ENCODE results near the gene ART3. TPM values are rescaled to one million over a fixed set of nuclear protein-coding genes. Genes with fewer than 3 reads are reported as not detected.

Gene ART3
- polyA plus RNA-seq, 4 donors: 0.32 to 0.57 (median 0.42) TPM

- peak; percentile 41 to 75 (median 63) for DNase-seq (ENCODE audit: low read depth in 4 of 4, low spot score in 3 of 4)
Observed at GRCh38 chr4:76067652-76068286, 6.7 kb upstream of the ART3 start.

- no peak for DNase-seq (ENCODE audit: low read depth in 4 of 4, low spot score in 3 of 4)
Observed at GRCh38 chr4:76072760-76073159, 1.7 kb upstream of the ART3 start.

- no peak for DNase-seq (ENCODE audit: low read depth in 4 of 4, low spot score in 3 of 4)
Observed at GRCh38 chr4:76074993-76075600, 588 bp downstream of the ART3 start.

- no peak for DNase-seq (ENCODE audit: low read depth in 4 of 4, low spot score in 3 of 4)
Observed at GRCh38 chr4:76078033-76078613, 3.6 kb downstream of the ART3 start.

DNA sequence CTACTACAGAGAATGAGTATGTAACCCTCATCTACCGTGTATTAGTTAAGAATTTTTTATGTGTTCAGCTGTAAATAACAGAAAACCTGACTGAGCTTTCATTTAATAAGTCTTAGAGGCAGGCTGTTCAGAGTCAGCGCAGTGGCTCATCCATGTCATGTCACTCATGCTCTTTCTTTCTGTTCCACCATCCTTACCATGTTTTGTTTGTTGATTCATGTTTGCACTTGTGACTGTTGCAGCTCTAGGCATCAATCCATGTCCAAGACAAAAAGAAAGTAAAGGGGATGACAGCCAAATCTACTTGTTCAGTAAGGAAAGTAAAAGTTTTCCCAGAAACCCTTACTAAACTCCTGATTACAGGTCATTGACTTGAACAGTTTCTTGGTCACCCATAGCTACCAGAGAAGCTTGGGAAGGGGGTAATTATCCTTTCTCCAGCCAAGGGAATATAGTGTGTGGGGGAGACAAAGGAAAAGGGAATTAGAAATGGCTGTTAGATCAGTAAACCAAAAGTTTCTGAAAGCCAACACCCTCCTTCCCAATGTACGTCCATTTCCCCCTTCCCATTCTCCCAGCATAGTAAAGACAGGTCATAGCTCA, 9.0 kb downstream of the ART3 start:
- no peak for DNase-seq (ENCODE audit: low read depth in 4 of 4, low spot score in 3 of 4)

DNA sequence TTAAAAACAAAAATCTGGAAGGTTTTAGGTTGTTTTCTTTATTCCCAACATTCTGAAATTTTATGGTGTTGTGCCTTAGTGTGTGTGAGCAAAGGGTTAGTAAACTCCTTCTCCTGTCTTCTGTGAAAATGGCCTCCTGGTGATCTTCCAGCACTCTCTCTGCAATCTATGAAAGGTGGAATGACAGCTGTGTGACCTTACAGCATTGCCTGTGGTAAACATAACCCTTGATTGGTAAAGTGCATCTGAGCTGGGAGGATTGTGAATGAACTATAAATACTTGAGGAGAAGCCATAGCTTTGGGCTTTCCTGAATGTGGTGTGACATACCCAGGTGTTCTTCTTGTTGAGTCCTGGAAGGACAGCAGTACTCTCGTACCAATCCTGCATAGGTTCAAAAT, 10.0 kb downstream of the ART3 start:
- DNase-seq (ENCODE audit: low read depth in 4 of 4, low spot score in 3 of 4): no peak

DNA sequence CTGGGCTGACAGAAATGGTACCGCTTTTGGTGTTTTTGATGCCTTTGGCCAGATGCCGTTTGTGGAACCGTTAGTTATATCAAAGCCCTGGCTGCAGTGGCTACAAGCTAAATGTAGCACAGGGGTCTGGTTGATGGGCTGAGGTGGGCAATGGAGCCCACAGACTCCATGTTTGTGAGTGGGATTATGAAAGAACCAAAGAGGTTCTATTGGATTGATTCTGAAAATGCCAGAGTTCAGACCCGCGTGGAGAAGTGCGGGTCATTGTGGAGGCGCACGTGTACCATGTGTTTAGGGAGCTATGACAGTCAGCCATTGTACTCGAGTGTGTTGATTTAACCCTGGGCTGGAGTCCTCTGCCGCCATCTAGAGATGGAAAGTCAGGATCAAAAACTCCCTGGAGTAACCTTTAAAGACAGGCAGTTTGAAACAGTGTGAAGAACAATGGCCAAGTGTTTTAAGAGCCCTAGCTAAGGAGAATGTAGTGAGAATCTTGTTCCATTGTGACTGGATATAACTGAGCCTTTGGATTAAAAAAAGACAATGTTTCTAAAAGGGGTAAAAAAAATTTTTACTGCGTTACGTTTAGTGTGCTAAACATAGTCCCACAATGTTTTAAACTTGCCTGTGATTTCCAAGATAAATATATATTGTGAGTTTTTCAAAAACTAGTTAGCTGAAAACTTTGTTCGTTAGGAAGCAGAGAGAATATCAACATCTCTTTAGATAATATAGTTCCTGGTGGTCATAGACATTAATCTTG, 12.7 kb downstream of the ART3 start:
- peak in 3 of 4 donors; percentile 18 to 31 (median 22) for DNase-seq (ENCODE audit: low read depth in 4 of 4, low spot score in 3 of 4)

DNA sequence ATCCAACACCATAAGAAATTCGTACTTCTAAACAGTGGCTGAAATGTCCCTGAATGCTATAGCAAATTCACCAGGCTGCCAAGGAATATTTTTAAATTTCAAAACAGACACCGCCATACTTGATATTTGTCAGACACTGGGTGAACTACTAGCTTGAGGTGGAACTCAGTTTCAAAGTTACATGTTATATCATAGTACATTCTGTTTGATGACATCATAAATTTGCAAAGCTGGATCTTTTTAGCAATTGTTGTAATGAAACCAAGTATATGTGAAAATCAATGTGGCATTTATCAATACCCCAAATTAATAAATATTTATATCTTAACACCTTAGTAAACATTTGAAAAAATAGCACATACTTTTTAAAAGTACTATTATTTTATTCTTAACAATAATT, 14.2 kb downstream of the ART3 start:
- no peak for DNase-seq (ENCODE audit: low read depth in 4 of 4, low spot score in 3 of 4)

GRCh38 chr4:76090241-76090691, 15.8 kb downstream of the ART3 start:
- no peak for DNase-seq (ENCODE audit: low read depth in 4 of 4, low spot score in 3 of 4)

- no peak for DNase-seq (ENCODE audit: low read depth in 4 of 4, low spot score in 3 of 4)
Observed at GRCh38 chr4:76091052-76091451, 16.5 kb downstream of the ART3 start.

- DNase-seq (ENCODE audit: low read depth in 4 of 4, low spot score in 3 of 4): no peak
Observed at GRCh38 chr4:76095568-76095967, 21.1 kb downstream of the ART3 start.

DNA sequence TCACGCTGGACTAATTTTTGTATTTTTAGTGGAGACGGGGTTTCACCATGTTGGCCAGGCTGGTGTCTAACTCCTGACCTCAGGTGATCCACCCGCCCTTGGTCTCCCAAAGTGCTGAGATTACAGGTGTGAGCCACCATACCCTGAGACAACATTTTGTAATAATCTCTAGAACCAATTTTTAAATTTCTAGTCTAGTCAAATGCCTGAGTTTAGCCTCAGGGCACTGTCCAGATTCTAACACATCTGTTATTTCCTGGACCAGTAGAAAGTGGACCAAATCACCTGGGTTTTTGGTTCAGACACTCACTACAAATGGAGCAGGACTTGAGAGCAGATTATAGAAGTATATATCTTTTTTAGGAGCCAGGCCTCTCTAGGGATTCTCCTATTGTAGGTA, 21.6 kb downstream of the ART3 start:
- no peak for DNase-seq (ENCODE audit: low read depth in 4 of 4, low spot score in 3 of 4)

GRCh38 chr4:76105652-76106051, 31.1 kb downstream of the ART3 start:
- no peak for DNase-seq (ENCODE audit: low read depth in 4 of 4, low spot score in 3 of 4)

GRCh38 chr4:76106442-76106841, 31.9 kb downstream of the ART3 start:
- no peak for DNase-seq (ENCODE audit: low read depth in 4 of 4, low spot score in 3 of 4)

GRCh38 chr4:76108467-76109181, 34.1 kb downstream of the ART3 start:
- no peak for DNase-seq (ENCODE audit: low read depth in 4 of 4, low spot score in 3 of 4)

- DNase-seq (ENCODE audit: low read depth in 4 of 4, low spot score in 3 of 4): no peak
Observed at GRCh38 chr4:76116821-76117220, 42.3 kb downstream of the ART3 start.

- DNase-seq (ENCODE audit: low read depth in 4 of 4, low spot score in 3 of 4): no peak
Observed at GRCh38 chr4:76117536-76117935, 43.0 kb downstream of the ART3 start.

DNA sequence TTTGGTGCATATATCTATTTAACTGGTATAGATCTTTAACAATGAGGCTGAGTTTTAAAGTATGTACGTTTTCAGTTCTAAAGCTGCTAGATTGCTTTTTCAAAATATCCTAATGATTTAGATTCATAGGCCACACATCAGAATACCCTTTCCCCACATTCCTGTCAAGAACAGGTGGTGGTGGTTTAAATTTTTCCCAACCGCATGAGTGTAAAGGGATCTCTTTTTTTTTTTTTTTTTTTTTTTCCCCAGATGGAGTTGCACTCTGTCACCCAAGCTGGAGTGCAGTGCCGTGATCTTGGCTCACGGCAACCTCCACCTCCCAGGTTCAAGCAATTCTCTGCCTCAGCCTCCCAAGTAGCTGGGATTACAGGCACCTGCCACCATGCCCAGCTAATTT, 45.7 kb downstream of the ART3 start:
- no peak for DNase-seq (ENCODE audit: low read depth in 4 of 4, low spot score in 3 of 4)

GRCh38 chr4:76125816-76126215, 51.3 kb downstream of the ART3 start:
- no peak for DNase-seq (ENCODE audit: low read depth in 4 of 4, low spot score in 3 of 4)

- DNase-seq (ENCODE audit: low read depth in 4 of 4, low spot score in 3 of 4): no peak
Observed at GRCh38 chr4:76127754-76128153, 53.2 kb downstream of the ART3 start.
